ENCODE results near the gene MEIS3. TPM values are rescaled to one million over a fixed set of nuclear protein-coding genes. Genes with fewer than 3 reads are reported as not detected.
"Not testable (repeated sequence)": the region's sequence is repeated elsewhere in the genome, so short reads cannot be mapped to it uniquely, and the experiment has no call there.

MEIS3 gene
- total RNA-seq, 1 donor from 2014 or later, result 3.7 TPM

DNA sequence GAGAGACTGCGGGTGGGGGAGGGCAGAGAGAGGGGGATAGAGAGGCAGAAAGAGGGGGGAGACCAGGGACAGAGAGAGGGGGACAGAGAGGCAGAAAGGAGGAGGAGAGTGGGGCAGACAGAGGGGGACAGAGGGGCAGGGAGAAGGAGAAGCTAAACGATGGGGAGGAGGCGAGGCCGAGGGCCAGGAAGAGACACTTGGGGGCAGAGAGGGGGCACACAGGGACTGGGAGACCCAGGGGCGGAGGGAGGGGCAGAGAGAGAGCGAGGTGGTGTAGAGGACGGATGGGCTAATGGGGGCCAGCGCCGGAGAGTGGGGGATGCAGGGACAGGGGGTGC is 666 bp downstream of the MEIS3 start:
- intact Hi-C loops (cut with DNase I), result no loop called here
- DNase-seq (ENCODE audit: low spot score), result no peak

DNA sequence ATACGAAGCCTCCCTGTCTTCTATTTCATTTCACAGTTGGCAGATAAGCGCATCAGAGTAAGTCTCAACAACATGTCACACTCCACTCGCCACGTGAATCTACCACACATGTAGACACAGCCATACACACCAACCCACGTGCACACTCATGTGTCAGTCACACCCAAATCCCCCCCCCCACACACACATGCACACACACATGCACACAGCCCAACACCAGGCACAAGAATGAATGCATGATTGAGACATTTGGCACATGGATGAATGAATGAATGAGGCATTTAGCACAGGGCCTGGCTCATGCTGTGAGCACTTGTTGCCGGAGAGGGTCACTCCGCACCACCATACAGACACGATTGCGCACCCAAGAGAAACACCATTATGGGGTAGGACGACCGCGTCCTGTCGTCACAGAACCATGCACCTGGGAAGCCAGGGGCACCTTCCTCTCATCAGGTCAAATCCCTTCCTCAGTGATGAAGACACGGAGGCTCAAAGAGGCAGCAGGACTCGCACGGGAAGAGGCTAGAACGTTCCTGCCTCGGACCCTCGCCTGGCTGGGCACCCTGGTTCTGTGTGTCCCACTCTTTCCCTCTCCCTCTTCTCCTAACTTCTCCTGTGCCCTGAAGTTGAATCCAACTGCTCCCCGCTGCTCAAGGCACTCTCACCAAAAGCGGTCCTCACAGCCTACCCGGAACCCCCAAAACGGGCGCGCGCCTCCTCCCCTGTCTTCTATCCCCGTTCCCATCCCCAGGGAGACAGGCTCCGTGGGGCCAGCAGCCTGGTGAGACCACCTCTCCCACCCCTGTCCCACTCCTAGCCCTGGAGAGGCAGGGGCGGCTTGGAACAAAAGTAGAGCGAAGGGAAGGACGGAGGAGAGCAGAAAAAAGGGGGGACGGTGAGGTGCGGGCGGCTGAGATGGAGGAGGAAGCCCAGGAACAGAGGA is 1.3 kb downstream of the MEIS3 start:
- no peak for DNase-seq (ENCODE audit: low spot score)
- intact Hi-C loops (cut with DNase I), result no loop called here

DNA sequence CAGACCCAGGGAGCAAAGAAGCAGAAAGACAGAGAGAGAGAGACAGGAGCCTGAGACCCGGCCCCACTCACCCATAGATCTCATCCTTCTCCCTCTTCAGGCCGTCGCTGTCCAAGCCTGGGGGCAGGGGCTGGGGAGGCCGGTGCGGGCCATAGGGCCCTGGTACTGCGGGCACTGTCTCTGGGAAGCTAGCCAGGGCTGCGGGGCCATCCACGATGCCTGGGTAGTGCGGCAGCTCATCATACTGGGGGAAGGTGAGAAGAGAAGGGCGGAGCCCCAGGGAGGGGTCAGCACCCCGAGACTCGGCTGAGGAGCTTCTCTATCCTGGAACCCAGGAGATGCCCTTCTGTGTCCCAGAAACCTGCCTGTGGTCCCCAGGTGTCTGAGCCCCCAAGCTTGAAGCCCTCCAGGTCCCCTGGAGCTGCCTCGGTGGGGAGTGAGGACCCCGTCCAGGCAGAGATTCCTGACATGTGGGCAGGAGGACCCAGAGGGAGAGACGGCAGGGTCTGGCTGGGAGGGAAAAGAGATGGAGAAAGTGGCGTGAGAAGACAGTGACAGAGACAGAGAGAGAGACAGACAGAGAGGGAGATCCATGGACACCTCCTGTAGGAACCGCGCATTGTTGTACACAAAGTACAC is 2.1 kb downstream of the MEIS3 start:
- no peak for DNase-seq (ENCODE audit: low spot score)
- intact Hi-C loops (cut with DNase I), result no loop called here

DNA sequence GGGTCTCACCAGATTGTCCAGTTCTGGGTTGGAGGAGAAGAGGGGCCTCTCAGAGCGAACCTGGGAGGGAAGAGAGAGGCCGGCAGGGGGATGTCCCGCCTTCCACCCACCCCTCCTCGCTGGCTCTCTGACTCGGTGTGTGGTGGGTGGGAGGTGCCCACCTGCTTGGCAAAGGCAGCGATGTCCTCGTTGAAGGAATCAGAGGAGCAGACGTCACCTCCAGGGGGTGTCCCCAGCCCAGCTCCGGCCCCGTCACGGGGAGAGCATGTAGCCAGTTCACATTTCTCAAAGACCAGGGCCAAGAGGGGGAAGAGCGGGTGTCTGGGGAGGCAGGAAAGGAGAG is 2.7 kb downstream of the MEIS3 start:
- no peak for DNase-seq (ENCODE audit: low spot score)
- intact Hi-C loops (cut with DNase I), result no loop called here

DNA sequence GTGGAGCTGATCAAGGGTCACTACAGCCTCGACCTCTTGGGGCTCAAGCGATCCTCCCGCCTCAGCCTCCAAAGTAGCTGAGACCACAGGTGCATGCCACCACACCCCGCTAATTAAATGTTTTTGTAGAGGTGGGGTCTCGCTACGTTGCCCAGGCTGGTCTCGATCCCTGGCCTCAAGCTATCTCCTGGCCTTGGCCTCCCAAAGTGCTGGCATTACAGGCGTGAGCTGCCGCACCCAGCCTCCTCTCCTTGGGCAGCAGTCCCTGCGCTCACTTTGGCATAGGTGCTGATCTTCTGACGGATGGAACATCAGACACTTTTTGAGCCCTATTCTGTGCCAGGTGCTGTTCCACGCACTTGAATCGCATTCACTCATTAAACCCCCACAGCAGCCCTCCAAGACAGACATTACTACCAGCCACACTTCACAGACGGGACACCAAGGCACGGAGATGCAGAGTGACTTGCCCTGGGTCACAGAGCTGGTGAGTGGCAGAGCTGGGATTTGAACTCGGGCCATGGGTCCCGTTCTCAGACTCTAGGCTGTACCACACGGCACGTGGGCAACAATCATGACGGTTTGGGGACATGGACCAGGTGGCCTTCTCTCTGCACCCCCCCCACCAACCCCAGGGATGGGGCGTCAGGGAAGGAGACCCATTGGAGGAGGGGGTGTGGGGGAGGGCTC is 3.2 kb downstream of the MEIS3 start:
- DNase-seq (ENCODE audit: low spot score), result no peak
- intact Hi-C loops (cut with DNase I), result no loop called here

DNA sequence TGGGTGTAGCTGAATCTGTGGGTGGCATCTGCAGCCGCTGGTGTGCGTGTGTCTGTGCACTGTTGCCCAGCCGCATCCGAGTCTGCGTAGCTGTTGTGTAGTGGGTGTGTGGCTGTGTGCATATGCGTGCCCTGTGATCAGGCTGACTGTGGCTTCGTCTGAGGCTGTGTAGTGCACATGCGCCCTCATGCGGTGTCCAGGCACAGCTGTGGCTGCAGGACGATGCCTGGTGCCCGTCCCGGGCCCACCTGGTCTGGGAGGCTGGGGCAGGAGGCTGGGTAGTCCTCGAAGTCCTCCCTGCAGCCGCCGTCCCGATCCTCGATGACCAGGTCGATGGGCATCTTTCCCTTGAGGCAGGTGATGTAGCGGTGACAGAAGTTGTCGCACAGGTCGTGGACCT is 4.9 kb downstream of the MEIS3 start:
- DNase-seq (ENCODE audit: low spot score), result no peak
- intact Hi-C loops (cut with DNase I), result no loop called here

DNA sequence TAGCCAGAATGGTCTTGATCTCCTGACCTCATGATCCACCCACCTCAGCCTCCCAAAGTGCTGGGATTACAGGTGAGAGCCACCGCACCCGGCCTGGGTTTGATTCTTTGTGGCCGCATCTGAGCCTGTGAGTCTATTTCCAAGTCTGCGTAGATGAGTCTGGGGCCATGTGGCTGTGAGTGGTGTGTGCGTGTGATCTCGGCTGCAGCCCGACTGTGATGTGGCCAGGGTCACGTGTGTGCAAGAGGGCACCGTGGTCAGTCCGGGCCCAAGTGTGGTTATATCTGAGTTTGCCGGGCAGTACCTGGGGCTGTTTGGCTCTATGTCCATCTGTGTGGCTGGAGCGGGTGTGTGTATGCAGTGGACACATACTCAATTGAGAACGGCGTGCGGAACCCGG is 5.4 kb downstream of the MEIS3 start:
- intact Hi-C loops (cut with DNase I), result no loop called here
- DNase-seq (ENCODE audit: low spot score), result no peak

DNA sequence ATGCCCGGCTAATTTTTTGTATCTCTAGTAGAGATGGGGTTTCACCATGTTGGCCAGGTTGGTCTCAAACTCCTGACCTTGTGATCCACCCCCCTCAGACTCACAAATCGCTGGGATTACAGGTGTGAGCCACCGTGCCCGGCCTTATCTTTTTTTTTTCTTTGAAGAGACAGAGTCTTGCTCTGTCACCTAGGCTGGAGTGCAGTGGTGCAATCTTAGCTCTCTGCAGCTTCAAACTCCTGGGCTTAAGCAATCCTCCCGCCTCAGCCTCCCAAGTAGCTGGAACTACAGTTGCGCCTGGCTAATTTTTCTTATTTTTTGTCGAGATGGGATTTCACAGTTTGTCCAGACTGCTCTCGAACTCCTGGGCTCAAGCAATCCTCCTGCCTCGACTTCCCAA is 7.6 kb downstream of the MEIS3 start:
- DNase-seq (ENCODE audit: low spot score); intact Hi-C loops (cut with DNase I): not testable (repeated sequence)

DNA sequence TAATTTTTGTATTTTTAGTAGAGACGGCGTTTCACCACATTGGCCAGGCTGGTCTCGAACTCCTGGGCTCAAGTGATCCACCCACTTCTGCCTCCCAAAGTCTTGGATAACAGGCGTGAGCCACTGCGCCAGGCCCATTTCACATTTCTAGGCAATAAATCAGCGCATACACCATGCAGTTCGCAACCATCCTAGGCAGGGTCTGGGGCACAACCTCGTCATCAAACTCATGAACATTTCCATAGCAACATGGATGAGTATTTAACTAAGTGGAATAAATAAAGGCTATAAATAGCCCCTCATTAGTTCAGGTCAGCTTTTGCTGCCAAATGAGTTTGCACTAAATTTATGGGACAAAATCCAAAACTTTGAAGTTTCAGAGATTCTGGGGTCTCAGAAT is 8.2 kb downstream of the MEIS3 start:
- intact Hi-C loops (cut with DNase I), result no loop called here
- DNase-seq (ENCODE audit: low spot score), result no peak

DNA sequence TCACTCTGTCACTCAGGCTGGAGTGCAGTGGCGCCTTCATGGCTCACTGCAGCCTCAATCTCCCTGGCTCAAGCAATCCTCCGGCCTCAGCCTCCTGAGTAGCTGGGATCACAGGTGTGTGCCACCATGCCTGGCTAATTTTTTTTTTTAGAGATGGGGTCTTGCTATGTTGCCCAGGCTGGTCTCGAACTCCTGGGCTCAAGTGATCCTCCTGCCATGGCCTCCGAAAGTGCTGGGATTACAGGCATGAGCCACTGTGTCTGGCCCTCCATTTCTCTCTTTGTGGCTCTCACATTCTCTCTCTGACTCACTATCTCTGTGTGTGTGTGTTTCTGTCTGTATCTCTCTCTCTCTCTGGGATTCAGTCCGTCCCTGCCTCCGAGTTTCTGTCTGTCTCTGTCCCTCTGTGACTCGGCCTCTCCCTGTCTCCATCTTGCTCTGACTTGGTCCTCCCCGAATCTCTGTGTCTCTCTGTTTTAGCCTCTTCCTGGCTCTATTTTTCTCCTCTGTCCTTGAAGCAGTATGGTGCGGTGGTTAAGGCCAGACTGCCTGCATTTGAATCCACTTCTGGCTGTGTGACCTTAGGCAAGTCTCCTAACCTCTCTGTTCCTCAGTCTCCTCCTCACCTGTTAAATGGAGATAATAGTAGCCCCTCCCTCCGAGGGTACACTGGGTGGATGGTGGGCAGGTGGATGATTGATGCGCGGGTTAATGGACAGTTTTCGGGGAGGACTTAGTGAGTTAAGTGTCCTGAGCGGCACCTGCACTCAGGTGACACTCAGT is 11.0 kb downstream of the MEIS3 start:
- no peak for DNase-seq (ENCODE audit: low spot score)
- intact Hi-C loops (cut with DNase I), result no loop called here

DNA sequence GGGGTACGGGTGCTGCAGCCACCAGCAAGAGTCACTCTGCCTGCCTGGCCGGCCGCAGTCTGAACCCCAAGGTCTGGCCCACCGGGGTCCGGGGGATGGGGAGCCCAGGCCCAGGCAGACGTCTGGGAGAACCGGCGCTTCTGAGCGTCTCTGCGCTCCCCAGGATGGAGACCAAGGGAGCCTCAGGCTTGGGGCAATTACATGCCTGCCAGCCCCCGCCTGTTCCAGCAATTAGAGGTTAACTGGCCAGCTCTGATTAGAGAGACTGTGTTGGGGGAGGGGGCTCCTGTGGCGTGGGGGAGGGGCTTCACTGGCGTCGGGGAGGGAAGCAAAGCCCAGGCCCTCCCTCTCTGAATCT is 11.9 kb downstream of the MEIS3 start:
- DNase-seq (ENCODE audit: low spot score), result no peak
- intact Hi-C loops (cut with DNase I), result no loop called here

DNA sequence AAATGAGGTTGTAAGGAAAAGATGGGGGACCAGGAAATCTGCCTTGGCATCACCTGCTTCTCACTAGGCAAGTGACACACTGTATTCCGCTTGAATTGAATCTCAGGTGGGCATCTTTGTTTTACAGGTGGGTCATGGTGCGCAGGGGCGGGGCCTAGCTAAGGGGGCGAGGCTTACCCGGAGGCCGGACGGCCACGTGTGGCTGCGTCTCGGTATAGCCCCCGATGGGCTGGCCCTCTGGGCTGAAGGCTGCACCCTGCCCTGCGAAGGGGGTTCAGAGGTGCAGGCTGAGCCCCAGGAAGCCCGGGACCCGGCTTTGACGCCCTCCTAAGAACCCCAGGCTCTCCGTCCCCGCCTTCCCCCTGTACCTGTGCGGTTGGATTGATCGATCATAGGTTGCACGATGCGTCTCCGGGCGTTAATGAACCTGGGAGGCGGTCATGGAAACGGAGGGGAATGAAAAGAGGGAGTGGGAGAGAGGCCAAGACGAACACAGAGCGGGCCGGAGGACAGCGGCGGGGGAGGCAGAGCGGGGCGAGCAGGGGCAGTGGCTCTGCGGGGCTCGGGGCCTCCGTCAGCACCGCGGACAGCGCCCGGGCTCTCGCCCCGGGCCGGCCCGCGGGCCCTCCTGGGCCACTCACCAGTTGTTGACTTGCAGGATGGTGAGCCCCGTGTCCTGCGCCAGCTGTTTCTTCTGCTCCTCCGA is 12.5 kb downstream of the MEIS3 start:
- intact Hi-C loops (cut with DNase I), result no loop called here
- DNase-seq (ENCODE audit: low spot score), result no peak

DNA sequence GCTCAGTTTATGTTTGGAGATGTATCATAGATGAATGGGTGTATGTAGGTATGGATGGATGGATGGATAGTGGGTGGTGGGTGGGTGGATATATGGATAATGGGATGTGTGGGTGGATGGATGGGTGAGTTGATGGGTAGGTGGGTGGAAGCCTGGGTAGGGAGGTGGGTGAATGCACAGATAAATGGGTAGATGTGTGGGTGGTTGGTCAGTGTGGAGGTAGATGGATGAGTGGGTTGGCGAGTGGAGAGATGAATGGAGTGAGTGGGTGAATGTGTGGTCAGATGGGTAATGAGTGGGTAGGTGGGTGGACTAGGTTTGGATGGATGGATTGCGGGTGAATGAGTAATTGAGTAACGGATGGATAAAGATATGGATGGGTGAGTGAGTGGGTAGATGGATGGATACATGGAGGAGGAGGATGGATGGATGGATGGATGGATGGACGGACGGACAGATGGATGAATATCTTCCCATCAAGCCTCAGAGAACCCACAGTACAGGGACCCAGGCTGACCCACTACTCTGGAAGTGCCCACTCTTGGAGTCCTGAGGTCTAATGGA is 13.4 kb downstream of the MEIS3 start:
- no peak for DNase-seq (ENCODE audit: low spot score)
- intact Hi-C loops (cut with DNase I), result no loop called here

DNA sequence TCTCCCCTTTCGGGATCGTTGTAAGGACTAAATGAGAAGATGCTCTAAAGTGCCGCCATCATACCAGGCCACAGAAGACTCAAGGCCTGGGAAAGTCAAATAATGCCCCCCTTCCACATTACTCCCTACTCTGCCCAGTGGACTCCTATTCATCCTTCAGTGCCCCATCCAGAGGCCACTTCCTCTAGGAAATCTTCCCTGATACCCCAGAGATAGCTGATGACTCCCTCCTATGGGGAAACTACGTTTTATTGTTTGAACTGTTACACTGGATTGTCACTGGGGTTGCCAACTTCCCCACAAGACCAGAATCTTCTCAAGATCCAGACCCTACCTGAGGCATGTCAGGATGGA is 14.2 kb downstream of the MEIS3 start:
- intact Hi-C loops (cut with DNase I), result no loop called here

DNA sequence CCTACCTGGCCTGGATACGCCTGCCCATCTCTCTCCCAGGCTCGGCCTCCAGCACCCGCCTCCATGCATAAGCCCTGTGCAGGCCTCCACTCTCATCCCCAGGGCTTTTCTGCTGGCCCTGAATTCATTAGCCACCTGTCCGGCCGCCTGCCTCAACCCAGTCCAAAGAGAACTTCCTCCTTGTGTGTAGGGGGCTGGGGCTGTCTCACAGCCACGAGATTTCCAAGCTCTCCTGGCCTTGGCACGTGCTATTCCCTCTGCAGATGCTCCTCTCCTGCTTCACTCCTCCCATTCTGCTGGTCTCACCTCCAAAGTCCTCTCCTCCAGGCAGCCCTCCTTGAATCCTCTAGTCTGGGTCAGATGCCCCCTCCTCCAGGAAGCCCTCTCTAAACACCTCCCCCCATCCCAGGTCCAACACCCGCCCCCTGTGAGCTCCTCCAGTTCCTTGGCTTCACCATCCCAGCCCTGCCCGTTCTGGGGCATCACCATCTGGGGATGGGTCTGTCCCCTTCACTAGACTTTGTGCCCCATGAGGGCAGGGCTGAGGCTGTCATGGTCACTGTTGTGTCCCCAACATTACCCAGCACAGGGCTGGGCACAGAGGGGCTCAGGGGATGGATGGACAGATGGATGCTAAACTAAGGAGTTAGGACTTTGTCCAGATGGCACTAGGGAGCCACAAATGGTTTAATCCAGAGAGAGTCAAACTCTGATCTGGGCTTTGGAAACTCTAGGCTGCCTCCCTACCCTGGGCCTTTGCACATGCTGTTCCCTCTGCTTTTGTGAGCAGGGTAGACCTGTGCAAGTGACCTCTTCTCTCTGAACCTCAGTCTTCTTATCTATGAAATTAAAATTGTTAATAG is 14.8 kb downstream of the MEIS3 start:
- intact Hi-C loops (cut with DNase I), result no loop called here

More for the DNA sequence above, 14.2 kb downstream of the MEIS3 start:
- DNase-seq (ENCODE audit: low spot score), result no peak

DNA sequence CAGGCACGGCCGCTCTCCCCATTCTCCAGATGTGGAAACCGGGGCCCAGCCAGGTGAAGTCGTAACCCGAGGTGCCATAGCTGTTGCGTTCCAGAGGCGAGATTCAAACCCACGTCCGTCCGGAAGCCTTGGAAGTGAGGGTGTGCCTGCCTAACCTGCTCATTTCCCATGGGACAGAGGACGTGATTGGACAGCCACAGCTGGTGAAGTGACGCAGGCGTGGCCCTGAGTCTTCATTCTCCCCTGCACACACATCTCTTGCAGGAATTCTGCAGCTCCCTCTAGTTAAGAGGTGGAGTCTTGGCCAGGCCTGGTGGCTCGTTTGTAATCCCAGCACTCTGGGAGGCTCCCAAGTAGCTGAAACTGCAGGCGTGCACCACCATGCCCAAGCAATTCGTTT is 16.8 kb downstream of the MEIS3 start:
- DNase-seq (ENCODE audit: low spot score), result no peak
- intact Hi-C loops (cut with DNase I), result no loop called here

More for the DNA sequence above, 14.8 kb downstream of the MEIS3 start:
- DNase-seq (ENCODE audit: low spot score), result no peak

DNA sequence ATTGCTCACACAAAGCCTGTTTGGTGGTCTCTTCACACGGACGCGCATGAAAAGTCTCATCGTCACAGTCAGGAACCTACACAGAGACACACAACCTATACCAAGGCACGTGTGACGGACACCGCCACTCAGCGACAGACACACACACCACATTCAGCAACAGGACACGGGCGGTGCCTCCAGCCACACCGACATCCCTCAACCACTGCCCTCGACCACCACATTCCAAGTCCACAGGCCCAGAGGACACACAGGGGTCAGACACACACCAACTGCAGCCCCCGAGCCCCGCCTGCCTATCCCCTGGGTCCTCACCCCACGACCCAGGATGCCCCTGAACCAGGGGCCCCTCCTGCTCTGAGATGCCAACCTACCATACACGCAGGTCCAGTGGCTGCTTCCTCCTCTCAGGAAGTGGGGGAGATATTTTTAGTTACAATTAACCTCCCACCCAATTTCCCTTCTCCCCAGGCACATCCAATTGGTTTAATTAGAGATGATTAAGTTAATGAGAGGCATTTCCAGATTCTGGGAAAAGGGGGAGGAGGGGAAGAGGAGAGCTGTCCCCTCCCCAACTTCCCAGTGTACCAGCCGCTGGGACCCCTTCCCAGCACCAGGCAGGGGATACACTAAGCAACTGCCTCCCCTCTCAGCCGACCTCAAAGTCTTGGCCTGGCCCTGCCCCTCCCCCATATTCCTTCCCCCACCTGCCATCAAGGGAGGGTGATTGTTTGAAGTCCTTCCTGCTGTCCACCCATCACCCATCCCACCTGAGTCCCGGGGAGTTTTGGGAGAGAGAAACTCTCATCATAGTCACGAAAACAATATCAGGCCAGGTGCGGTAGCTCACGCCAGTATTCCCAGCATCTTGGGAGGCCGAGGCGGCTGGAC is 20.4 kb downstream of the MEIS3 start:
- intact Hi-C loops (cut with DNase I), result no loop called here
- no peak for DNase-seq (ENCODE audit: low spot score)
